Testis (tissue), 2 donors: ENCODE data around the gene IMPG2.

Source experiments
- POLR2A ChIP-seq: fragments of 450-650 bp; IDR thresholded peaks from one replicate; pipeline ENCODE4 v1.6.1; 2017; ENCODE audit warnings: antibody characterized with exemption, mild to moderate bottlenecking, moderate library complexity
- TF ChIP-seq, protein P1 (sequence below), 3 experiments: fragments of 450-650 bp in 2 of 3; fragments of 200-600 bp in 1 of 3; sonication (generic) in 1 of 3; IDR thresholded peaks; one replicate each; pipeline ENCODE4 v1.5.1; 2016 to 2019; ENCODE audit warnings: antibody characterized with exemption in 3 of 3, mild to moderate bottlenecking in 2 of 3, moderate library complexity in 1 of 3

DNA sequence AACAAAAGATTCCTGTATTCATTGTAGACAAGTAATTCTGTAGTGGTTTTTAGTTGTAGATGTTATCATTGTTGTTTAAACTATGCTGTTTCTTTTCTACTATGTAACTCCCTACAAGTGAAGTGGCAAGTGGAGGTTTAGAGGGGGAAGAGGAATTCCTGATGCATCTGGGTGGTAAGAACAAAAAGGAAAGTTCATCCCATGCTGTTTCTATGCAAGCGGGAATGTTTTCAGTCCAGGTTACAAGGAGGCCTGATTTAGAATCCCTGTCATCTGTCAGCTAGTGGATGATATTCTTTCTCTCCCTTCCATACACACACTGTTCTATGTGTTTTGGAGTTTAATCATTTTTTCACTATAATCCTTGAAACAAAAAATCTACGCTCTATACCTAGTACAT lies 67.4 kb downstream of the IMPG2 start:
- TF ChIP-seq, protein P1, sequence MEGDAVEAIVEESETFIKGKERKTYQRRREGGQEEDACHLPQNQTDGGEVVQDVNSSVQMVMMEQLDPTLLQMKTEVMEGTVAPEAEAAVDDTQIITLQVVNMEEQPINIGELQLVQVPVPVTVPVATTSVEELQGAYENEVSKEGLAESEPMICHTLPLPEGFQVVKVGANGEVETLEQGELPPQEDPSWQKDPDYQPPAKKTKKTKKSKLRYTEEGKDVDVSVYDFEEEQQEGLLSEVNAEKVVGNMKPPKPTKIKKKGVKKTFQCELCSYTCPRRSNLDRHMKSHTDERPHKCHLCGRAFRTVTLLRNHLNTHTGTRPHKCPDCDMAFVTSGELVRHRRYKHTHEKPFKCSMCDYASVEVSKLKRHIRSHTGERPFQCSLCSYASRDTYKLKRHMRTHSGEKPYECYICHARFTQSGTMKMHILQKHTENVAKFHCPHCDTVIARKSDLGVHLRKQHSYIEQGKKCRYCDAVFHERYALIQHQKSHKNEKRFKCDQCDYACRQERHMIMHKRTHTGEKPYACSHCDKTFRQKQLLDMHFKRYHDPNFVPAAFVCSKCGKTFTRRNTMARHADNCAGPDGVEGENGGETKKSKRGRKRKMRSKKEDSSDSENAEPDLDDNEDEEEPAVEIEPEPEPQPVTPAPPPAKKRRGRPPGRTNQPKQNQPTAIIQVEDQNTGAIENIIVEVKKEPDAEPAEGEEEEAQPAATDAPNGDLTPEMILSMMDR (IDR thresholded peaks at IDR 0.05): no peak
- no peak for TF ChIP-seq POLR2A
